ENCODE measurements around the gene SEPTIN10. TPM values are rescaled to one million over a fixed set of nuclear protein-coding genes. Genes with fewer than 3 reads are reported as not detected.

The SEPTIN10 gene
- total RNA-seq (2021) (112 and 119 TPM in 2 replicates), Bru-seq, nascent RNA (percentile 97 among the genes with signal in this experiment), BruChase-seq, experiment 1, labeled RNA remaining after a 2-hour chase (percentile 96 among the genes with signal in this experiment), BruChase-seq, experiment 2, labeled RNA remaining after a 6-hour chase (percentile 93 among the genes with signal in this experiment)
- long read RNA-seq, transcript SEPT10-205 (10 exons, 1,605 nt): minor isoform, 8 of 109 reads
- long read RNA-seq, transcript SEPT10-203 (10 exons, 2,719 nt): minor isoform, 13 of 109 reads
- long read RNA-seq, transcript SEPT10-202 (11 exons, 3,071 nt): major isoform, 51 of 109 reads
- long read RNA-seq, partial matches to known transcripts: 20 of 109 reads
- long read RNA-seq, other reads (novel, unspliced or antisense): 17 of 109 reads

DNA sequence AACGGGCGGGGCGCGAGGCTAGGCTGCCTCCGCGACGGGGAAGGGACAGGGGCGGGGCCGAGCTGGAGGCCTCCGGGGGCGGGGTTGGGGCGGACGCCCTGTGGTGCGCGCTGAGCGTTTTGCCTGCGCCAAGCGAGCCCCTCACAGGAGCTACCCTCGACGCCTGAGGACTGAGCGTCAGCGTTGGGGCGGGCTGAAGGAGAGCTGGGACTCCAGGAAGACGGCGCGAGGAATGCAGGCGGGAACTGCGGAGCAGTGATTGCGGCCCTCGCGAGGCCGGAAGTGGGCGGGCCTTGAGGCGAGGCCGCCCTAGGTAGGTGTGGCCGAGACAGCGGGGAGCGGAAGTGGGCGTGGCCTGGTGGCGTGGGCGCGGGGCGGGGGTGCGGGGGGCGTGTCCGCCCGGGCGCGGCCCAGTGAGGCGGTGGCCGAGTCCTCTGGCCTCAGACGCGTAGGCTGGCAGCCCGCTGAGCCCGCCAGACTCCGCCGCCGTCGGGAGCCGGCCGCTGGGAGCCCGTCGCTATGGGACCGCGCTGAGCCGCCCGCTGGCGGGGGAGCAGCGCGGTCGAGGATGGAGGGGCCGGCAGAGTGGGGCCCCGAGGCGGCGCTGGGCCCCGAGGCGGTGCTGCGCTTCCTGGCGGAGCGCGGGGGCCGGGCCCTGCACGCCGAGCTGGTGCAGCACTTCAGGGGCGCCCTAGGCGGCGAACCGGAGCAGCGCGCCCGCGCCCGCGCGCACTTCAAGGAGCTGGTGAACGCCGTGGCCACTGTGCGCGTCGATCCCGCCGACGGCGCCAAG, at the start of gene SEPTIN10, which contains the start of gene SOWAHC:
Gene SEPTIN10, minus strand, starts transcription at position 45 of the 793 bp plus-strand sequence. CDS start 139 bp downstream, outside the sequence.
Gene SOWAHC, plus strand, starts transcription at position 443 of the 793 bp plus-strand sequence. Its CDS starts 126 bp downstream, at position 569.
- Histone ChIP-seq H3K27me3 (ENCODE audit: insufficient read depth, low read depth) (no peaks in the 10 kb centered on the region), H3K9me3 (ENCODE audit: insufficient read depth, low read depth) (0 out of 2 replicates have a peak, but pooled peaks cover 3% of the 10 kb centered on the region), H3K9me2 (ENCODE audit: insufficient read depth) (no peaks in the 10 kb centered on the region), H3K36me3 (ENCODE audit: low read depth) (0 out of 2 replicates have a peak, but pooled peaks cover 4% of the 10 kb centered on the region), H2AFZ (peak within 1 kb of the TSS; percentile 73), H3K79me2 (ENCODE audit: low read depth) (peaks cover 85% of the 10 kb centered on the region), H3K4me1 (replicated peaks; ENCODE audit: insufficient read depth) (peaks cover 57% of the 10 kb centered on the region), H3K27ac (peak within 1 kb of the TSS; percentile 55), H3K4me3 (peak within 1 kb of the TSS; percentile 82), H3K4me2 (peak within 1 kb of the TSS; percentile 84), H4K20me1 (ENCODE audit: insufficient read depth) (peaks cover 11% of the 10 kb centered on the region), H3F3A (ENCODE audit: insufficient read depth, low read depth) (0 out of 2 replicates have a peak, but pooled peaks cover 7% of the 10 kb centered on the region)
- peak; percentile 92 to 97 for DNase-seq
- CTCF ChIA-PET: interaction anchor here (1.4 kb wide), 1 partner anchor 9 kb away, joined by 3 read pairs; no protein-coding TSS in a partner anchor
- TF ChIP-seq EZH2 (IDR thresholded peaks at IDR 0.05; ENCODE audit: low read depth) (no peak), CTCF (conservative IDR thresholded peaks at IDR 0.05) (no peak)
- POLR2A ChIA-PET (ENCODE audit: unreplicated experiment): interaction anchor here (0.5 to 1.6 kb wide), 14 partner anchors 9 to 1075 kb away, joined by 3 to 29 read pairs (median 5); partner anchors contain the start of gene RANBP2
- no TSS peak for BruUV-seq (replicated peaks)
- intact Hi-C loops (cut with micrococcal nuclease; ENCODE audit: unreplicated experiment): loop anchor here (1.0 to 2.0 kb wide), 2 partner anchors 67 to 85 kb away; no protein-coding TSS in a partner anchor

DNA sequence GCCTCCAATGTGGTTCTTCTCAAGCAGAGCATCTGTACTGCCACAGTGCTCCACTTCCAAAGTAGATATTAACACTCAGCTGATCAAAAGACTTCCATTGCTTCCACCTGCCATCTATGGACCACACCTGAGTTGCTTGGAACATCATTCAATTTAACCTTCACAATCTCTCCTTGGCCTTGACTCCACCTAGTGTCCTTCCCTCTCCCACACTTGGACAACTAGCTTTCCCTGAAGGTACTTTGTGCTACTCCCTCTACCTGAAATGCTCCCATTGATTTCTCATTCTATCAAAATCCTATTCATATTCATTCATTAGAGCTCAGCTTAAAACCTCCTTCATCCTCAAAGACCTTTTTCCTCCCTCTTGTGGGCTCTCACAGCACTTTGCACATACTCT, 49.1 kb upstream of the SEPTIN10 start:
- TF ChIP-seq EZH2 (IDR thresholded peaks at IDR 0.05; ENCODE audit: low read depth) (no peak), CTCF (conservative IDR thresholded peaks at IDR 0.05) (peak; percentile 60)
- Histone ChIP-seq H2AFZ (no peak overlapping the region), H3K4me2 (no peak overlapping the region), H3K36me3 (ENCODE audit: low read depth) (no peaks in the 10 kb centered on the region), H3K9me3 (ENCODE audit: insufficient read depth, low read depth) (no peaks in the 10 kb centered on the region), H3F3A (ENCODE audit: insufficient read depth, low read depth) (no peaks in the 10 kb centered on the region), H4K20me1 (ENCODE audit: insufficient read depth) (no peaks in the 10 kb centered on the region), H3K9me2 (ENCODE audit: insufficient read depth) (no peaks in the 10 kb centered on the region), H3K4me1 (replicated peaks; ENCODE audit: insufficient read depth) (no peaks in the 10 kb centered on the region), H3K27me3 (ENCODE audit: insufficient read depth, low read depth) (no peaks in the 10 kb centered on the region), H3K79me2 (ENCODE audit: low read depth) (no peaks in the 10 kb centered on the region), H3K4me3 (no peak overlapping the region), H3K27ac (no peak overlapping the region)
- POLR2A ChIA-PET (ENCODE audit: unreplicated experiment): no interaction called here
- DNase-seq: no peak
- CTCF ChIA-PET: no interaction called here
- BruUV-seq (replicated peaks): no TSS peak
- intact Hi-C loops (cut with micrococcal nuclease; ENCODE audit: unreplicated experiment): loop anchor here (5.0 kb wide), 1 partner anchor 116 kb away; no protein-coding TSS in a partner anchor
